GM19025 (cell line): Measurements from ENCODE around the gene TBX1.

ENCODE experiments used
- ATAC-seq: cut with Tn5 transposase; IDR thresholded peaks from one replicate; pipeline ENCODE4 v1.9.1; 2021; ENCODE audit warnings: mild to moderate bottlenecking, low read depth, moderate library complexity; ENCODE audit not compliant: unreplicated experiment

Gene TBX1

DNA sequence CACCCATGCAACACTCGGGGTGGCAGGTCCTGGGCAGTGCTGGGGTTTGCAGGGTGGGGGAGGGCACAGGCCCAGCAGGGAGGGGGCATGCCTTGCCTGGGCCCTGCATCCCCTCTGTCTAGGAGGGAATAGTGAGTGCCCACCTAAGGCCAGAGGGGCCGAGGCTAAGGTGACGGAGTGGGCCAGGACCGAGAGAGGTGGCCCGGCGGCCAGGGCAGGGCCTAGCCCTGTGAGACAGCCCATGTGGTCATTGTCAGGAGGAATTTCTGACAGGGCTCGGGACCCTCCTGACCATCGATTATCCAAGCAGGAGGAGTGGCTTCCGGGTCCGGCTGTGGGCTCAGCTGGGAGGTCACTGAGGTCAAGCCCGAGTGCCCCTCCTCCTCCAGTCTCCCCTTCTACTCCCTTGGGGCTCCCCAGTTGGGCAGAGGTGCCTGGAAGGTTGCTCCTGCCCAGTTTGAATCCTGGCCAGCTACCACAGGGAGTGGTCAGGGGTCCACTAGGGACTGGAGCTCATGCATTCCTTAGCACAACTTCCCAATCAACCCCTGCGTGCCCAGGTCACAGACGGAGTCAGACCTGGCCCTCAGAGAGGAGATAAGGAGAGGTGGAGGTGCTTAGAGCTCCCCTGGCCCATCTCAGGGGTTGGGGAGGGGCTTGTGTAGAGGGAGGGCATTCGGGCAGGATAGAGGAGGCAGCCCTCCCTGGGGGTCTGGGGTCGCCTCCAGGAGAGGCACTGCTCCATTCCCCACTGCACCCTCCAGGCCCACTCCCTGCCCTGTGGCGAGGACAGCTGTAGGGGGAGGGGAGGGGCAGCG lies 22.5 kb upstream of the TBX1 start:
- no peak for ATAC-seq

DNA sequence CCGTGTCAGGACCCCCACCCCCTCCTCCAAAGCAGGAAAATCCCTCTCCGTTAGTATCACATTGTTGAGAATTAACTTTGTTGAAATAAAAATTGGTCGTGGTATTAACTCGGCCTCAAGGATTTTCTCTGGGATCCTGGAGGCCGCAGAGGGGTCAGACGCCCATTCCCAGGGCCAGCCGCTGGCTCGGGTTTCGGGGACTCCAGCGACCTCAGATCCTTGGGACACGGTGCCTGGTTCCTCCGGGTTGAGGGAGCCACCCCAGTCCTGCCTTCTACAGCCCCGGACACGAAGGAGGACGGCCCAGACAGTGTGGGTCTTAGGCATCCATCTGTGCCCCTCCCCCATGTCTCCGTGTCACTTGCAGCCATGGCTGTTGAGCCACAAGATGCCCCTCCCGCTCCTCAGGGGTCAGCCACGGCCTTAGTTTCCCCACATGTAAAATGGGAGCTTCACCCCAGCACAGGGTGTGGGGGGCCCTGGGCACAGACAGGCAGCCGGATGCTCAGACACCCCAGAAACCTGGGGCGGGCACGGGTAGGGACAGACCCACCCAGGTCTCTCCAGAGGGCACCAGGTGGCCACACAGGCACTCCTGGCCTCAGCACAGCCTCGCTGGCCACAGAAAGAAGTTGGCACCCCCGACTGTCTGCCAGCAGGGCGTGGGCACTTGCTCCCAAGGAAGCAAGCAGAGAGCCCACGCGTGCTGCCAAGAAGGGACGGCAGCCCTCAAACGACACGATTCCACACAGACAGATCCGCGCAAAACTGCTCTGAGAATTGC lies 21.7 kb upstream of the TBX1 start:
- ATAC-seq: no peak

DNA sequence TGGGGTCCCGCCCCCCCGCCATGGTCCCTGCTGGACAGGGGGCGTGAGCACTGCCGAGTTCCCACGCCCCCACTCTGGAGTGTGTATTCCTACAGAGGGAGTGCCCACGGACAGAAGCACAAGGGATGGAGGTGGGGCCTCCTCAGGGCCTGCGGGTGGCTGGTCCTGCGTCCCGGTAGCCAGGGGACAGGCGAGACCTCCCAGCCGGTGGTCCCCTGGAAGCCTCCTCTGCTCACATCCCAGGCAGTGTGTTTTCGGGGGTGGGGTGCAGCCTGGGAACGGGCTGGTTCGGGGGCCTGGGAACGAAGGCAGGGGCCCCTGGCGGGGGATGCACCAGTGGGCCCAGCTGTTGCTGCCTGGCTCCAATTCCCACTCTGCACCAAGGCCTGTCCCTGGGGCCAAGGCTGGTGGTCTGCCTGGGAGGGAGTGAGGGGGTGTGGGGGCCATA lies 21.1 kb upstream of the TBX1 start:
- ATAC-seq: no peak

DNA sequence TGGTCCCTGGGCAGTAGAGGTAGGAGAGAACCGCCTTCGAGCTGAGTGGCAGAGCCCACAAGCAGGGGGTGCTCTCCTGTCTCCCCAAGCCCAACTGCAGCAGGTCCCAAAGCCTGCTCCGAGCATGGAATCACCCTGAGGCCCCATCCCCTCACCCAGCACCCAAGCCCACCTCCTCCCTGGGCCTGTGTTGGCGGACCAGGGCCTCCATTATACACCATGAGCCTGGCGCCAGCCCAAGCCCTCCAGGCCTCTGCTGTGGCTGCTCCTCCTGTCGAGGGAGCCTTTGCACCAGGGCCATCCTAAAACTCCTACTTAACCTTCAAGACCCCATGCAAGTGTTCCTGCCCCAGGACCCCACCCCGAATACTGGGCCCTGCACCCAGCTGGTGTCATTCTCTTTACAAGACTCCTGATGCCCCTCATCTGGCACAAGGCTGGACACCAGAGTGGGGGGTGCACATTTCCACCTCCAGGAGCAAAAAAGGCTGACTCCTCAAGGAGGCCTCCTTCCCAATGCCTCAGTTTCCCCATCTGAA lies 20.6 kb upstream of the TBX1 start:
- no peak for ATAC-seq

DNA sequence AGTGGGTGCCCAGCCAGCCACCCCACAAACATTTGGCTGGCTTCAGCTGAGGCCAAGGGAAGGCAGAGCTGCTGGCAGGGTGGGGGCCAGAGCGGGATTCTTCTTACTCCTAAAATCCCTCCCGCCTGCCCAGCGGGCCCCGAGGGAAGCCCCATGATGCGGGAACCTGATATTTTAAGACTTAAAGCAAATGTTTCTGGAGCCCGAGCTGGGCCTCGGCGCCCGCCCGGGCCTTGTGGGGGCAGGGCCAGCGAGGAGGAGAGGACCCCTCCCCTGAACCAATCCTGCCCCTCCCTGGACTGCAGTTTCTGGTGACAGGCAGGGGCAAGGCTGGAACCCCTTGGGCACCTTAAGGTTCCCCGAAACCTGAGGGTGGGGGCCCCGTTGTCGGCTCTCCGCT lies 20.0 kb upstream of the TBX1 start:
- no peak for ATAC-seq

DNA sequence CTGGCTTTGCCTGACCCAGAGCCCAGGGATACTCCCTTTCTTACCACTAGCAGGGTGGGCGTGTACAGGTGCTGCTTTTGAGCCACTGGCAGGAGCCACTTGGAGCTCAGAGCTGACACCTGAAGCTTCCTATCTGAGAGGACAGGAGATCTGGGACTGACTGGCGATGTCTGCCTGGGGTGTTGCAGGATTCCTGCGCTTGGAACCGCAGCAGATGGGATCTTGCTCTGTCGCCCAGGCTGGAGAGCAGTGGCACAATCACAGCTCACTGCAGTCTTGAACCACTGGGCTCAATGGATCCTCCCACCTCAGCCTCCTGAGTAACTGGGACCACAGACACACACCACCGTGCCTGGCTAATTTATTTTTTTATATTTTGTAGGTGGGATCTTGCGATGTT lies 19.5 kb upstream of the TBX1 start:
- no peak for ATAC-seq

DNA sequence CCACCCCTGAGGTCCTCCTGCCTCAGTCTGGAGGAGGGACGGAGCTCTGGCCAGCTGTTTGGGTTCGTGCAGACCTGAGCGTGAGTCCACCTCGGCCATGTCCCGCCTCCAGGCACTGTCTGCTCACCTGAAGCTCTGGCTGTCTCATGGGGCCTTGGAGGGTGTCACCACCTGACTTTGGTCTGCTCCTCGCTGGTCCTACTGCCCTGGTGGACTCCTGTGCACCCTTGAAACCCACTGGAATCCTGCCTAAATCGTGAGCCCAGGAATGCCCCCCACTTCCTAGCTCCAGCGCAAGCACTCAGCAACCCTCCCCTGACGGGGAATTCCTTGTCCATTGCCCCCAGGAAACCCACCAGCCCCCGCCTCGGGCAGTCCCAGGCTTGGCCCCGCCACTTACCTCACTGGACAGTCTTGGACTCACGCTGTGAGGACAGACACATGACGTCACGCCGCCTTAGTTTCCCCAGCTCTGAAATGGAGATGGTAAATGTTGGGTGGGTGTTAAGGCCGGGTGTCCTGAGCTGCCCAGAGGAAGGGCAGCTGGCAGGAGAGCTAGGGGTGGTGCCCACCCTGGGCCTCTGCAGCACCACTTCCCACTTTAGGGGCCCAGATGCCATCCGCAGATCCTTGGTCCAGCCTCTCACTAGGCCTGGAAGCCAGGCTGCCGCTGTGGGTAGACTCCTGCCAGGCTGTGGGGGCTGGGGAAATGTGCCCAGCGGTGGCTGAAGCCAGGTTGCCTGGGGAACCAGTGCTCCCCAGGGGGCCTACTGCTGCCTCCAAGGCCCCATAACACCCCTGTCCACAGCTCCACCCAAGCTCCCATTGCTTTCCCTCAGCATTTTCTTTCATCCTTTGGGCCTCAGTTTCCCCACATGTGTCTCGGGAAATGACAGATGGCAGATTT lies 18.2 kb upstream of the TBX1 start:
- ATAC-seq: no peak

DNA sequence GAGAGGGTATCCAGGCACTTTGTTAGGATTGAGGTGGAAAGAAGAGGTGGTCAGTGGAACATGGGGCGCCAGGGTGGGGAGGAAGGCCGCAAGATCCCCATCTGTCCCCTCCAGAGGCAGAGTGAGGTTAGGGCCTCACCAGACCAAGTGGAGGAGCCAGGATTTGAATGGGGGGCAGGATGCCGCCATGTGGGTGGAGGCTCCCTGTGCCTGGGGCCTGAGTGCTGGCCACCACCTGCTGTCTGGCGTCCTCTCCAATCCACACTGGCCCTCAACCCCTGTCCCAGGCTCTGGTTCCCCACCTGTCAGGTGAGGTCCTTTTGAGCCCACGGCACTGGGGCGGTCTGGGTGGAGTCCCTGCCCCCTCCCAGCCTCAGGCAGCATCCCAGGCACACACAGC lies 17.5 kb upstream of the TBX1 start:
- no peak for ATAC-seq

DNA sequence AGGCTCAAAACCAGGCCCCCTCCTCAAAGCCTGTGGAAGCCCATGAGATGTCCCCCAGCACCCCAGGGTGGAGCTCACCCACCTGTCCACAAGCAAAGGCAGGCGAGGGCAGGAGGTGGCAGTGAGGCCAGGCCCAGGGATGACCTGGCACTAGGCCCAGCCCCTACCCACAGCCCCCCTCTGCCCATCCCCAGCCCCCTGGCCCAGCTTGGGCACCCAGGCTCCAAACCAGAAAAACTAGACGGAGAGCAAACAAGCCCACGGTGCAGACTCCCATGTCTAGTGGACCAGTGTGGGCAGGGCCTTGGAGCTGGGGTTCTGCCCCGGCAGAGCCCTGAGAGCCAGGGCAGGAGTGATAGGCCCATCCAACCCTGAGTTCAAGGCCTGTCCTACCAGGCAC lies 16.9 kb upstream of the TBX1 start:
- no peak for ATAC-seq

DNA sequence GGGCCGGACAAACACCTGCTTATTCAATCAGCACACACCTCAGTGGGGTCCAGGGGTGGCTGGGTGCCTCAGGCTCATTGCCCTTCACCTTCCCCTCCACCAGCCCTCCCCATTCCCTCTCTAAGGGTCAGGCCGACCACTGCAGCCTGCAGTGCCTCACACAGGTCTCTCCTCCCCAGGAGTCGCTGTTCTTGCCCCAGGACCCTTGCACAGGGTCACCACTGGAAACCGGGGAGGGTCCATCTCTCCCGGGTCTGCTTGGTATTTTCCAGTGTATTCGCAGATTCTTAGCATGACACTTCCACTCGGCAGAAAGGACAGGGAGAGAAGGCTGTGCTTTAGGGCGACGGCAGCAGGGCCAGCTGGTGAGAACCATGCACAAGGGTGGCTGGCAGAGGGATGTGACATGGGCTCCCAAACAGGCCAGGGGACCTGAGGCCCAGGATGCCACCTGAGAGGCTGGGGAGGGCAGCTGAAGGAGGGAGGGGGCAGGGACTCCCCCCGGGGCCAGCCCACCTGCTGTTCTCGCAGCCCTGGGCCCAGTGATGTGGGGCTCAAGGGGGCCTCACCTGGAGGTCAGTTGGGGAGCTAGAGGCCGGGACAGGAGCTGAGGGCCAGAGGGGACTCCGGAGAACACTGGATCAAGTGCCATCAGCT lies 16.1 kb upstream of the TBX1 start:
- no peak for ATAC-seq

DNA sequence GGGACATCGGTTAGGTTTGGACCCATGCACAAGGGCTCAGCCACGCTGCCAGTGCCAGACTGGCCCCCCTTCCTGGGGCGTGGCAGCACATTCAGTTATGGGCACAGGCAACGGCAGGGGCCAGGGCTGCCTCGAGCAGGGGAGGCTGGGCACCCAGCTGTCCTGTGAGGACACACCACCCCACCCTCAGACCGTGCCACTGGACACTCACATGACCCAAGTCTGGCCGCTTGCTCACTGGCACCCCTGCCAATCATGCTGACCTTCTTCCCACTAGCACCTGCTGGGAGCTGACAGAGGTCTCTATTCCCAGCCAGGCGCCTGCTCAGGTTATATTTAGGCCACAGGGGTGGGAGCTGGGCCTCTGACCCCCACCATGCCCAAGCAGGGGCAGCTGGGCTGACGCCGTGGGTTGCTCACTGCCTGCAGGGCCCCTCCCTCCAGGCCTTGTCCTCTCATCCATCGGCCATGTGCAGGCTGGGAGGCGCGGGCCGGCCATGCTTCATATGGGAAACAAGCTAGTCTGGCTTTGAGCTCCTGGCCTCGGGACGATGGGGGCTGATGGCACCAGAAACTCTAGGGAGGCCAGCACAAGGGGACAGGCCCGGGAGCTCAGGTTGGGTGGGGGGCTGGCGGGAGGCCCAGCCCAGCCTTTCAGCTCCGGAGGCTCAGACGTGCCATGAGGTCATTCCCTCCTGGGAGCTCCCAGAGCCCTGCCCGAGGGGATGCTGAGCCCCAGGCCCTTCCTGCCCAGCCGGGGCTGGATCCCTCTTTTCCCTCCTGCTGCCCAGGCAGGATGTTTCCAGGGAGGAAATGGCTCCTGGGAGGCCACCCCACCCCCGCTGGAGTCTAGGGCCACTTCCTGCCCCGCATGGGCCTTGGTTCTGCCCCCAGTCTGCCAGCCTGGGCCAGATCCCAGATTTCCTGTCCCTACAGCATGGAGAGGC lies 15.2 kb upstream of the TBX1 start:
- ATAC-seq: no peak

DNA sequence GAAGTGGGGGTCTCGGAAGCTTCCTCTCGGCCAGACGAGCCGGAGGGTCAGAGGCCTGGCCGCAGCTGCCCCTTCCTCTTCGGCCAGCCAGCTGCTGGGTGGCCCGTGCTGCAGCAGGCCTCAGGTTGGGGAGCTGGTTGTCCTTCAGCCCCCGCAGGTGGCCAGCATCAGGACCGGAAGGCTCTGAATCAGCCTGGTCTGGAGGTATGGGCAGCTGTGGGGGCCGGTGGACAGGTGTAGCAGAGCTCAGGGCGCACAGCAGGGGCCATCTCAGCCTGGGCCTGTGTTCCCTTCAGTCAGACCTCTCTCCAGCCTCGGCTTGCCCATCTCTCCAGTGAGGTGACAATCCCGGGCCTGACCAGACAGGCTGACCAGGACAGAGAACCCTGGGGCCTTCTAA lies 13.9 kb upstream of the TBX1 start:
- no peak for ATAC-seq

DNA sequence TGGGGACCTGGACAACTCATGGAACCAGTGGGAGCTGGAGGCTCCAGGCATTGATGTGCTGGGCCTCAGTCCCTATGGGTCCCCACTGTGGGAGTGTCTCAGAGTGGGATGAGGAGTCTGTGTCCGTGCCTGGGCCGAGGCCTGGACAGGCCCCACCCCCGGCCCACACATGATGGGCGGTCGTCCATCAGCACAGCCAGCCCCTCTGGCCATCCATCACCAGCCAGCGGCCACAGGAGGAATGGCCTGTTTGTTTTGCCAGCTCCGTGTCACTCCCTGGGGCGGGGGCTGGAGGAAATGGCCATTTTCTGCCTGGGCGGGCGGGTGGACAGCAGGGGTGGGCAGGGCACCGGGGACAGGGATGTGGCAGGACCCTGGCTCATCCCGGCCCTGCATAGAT lies 13.0 kb upstream of the TBX1 start:
- ATAC-seq: no peak

DNA sequence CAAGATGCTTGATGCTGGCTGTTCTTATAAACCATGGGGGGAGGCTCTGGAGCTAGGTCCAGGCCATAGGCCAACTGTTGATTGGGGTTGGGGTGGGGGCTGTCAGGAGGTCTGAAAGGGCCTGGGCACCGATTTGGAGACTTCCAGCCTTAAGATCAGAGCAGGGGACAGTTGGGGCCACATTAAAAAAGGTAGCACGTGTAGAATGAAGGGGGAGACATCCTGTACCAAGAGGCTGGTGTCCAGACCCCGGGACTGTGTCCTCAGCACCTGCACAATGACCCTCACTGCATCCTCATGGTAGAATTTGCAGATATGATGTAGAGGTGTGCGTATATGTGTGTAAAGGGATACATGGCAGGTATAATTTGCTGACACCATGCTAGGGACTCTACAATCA lies 12.4 kb upstream of the TBX1 start:
- ATAC-seq: no peak

DNA sequence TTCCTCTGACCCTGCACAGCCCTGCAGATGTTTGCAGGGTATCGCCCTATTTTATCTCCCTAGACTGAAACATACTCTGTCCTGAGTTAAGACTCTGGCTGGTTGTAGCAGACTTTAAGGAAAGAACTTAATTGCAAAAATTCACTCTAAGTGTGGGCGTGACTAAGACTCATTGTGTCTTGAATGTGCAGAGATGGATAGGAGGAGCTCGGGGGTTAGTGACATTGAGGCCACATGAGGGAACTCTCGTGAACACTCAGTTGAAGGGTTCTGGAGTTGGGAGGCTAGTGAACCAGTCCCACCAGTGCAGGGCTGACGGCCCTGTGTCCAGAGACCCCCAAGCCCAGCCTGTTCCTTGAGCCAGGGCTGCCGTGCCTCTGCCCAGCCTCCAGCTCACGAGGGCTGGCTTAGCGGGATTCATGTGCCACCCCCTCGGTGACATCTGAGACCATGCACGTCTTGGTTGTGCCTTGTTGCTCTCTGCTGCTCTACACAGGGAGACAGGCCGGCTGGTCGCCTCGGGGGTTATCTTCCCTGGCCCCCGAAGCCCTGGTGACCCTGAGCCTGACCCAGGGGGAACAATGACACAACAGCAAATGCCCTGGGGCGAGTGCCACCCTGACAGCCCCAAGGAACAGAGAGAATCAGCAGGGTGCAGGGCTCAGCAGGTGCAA lies 11.4 kb upstream of the TBX1 start:
- ATAC-seq: no peak

DNA sequence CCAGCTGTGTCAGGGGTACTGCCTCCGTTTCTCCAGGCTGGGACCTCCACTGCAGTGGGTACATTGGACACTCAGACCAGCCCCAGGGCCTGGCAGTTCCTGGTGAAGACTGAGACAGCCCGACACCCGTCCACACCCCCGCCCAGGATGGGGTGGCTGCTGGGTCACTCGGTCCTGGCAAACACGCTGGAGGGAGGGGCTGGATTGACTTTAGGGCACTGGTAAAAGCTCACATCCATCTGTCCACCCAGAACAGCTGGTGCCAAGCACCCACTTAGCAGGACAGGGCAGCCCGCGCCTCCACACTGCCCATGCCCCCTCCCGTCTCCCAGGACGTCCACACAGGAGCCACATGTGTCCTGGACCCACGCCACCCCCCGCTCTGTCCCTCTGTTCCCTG lies 10.7 kb upstream of the TBX1 start:
- no peak for ATAC-seq

DNA sequence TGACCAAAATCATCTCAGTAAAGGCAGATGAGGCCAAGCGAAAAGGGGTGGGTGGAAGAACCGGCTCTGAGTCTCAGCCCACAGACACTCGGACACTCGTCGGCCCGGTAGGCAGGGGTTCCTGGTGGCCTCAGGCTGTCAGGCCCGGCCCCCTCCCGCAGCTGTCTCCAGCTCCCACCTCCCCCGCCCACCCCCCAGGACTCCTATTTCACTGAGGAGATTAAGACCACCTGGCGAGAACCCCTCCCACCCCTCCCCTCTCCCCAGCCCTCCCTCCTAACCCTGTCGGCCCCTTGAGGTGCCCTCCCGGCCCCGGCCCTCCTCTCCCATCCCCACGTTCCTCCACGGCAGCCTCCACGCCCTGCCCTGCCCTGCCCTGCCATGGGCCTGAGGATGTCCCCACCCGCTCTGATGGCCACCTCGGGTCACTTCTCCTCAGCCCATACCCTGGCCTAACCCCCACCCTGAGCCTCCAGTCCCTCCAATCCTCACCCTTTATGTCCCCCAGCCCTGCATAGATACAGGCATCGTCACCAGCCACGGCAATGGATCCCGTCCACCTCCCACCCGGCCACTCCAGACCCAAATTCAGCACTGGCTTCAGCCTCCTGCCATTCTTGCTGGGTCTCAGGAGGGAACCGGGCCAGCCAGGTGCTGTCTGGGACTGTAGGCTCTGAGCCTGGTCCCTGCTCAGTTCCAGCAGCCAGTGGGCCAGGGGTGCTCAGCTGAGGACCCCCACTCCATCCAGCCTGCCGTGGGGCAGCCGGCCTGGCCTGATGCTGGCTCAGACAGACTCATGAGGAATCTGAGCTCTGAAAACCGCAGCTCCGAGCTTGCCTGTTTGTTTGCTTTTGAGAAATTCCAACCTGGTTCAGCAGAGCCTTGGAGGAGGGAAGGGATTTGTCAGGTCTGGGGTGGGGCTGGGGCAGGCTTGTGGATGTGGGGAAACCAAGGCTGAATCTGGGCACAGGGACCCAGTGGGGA lies 9.8 kb upstream of the TBX1 start:
- ATAC-seq: no peak
